NCI-H2227 treated with DMSO at 0.1 percent for 48 hours (cell line): ENCODE results near the gene ST6GALNAC3.

ENCODE experiments used
- DNase-seq: peaks from one replicate; lab custom pipeline; 2025; lab: John Stamatoyannopoulos, UW

The ST6GALNAC3 gene

GRCh38 chr1:76144247-76144646, 69.7 kb downstream of the ST6GALNAC3 start:
- DNase-seq = no peak

GRCh38 chr1:76145332-76145731, 70.8 kb downstream of the ST6GALNAC3 start:
- DNase-seq = no peak

- DNase-seq = no peak
Measured at GRCh38 chr1:76146184-76146583, 71.6 kb downstream of the ST6GALNAC3 start.

- no peak for DNase-seq
Measured at GRCh38 chr1:76147917-76148316, 73.4 kb downstream of the ST6GALNAC3 start.

GRCh38 chr1:76148460-76148859, 73.9 kb downstream of the ST6GALNAC3 start:
- no peak for DNase-seq

- DNase-seq = no peak
Measured at GRCh38 chr1:76153841-76154205, 79.3 kb downstream of the ST6GALNAC3 start.

GRCh38 chr1:76154206-76154956, 79.8 kb downstream of the ST6GALNAC3 start:
- DNase-seq = peak; percentile 88

- DNase-seq = no peak
Measured at GRCh38 chr1:76156987-76157386, 82.4 kb downstream of the ST6GALNAC3 start.

- no peak for DNase-seq
Measured at GRCh38 chr1:76158126-76158525, 83.6 kb downstream of the ST6GALNAC3 start.

- DNase-seq = no peak
Measured at GRCh38 chr1:76160225-76160624, 85.7 kb downstream of the ST6GALNAC3 start.

- no peak for DNase-seq
Measured at GRCh38 chr1:76161451-76161850, 86.9 kb downstream of the ST6GALNAC3 start.

- no peak for DNase-seq
Measured at GRCh38 chr1:76162254-76162653, 87.7 kb downstream of the ST6GALNAC3 start.

GRCh38 chr1:76164165-76164564, 89.6 kb downstream of the ST6GALNAC3 start:
- DNase-seq = no peak

GRCh38 chr1:76170084-76170483, 95.5 kb downstream of the ST6GALNAC3 start:
- DNase-seq = no peak

- DNase-seq = no peak
Measured at GRCh38 chr1:76170513-76170912, 96.0 kb downstream of the ST6GALNAC3 start.

- no peak for DNase-seq
Measured at GRCh38 chr1:76176000-76176399, 101.5 kb downstream of the ST6GALNAC3 start.

- no peak for DNase-seq
Measured at GRCh38 chr1:76177615-76178014, 103.1 kb downstream of the ST6GALNAC3 start.

- DNase-seq = no peak
Measured at GRCh38 chr1:76179219-76179698, 104.7 kb downstream of the ST6GALNAC3 start.

- no peak for DNase-seq
Measured at GRCh38 chr1:76185207-76185606, 110.7 kb downstream of the ST6GALNAC3 start.

- no peak for DNase-seq
Measured at GRCh38 chr1:76186554-76187170, 112.1 kb downstream of the ST6GALNAC3 start.

GRCh38 chr1:76187436-76187835, 112.9 kb downstream of the ST6GALNAC3 start:
- no peak for DNase-seq

GRCh38 chr1:76189310-76189709, 114.8 kb downstream of the ST6GALNAC3 start:
- no peak for DNase-seq

GRCh38 chr1:76190749-76191424, 116.3 kb downstream of the ST6GALNAC3 start:
- no peak for DNase-seq
